ENCODE measurements around the gene UBN1. TPM values are rescaled to one million over a fixed set of nuclear protein-coding genes. Genes with fewer than 3 reads are reported as not detected.
A peak's percentile ranks its signal among the peaks of the same experiment; 100 is the strongest.

Gene UBN1
- total RNA-seq, 1 experiment from 2014 or later, result 21.4 TPM

- no peak for DNase-seq
- peak overlapping the region; percentile 60 for H3K9ac ChIP-seq (ENCODE audit: low read length)
- ChIA-PET CTCF (interaction anchor here (0.6 to 0.7 kb wide), 2 partner anchors 33 to 157 kb away, joined by 3 read pairs; partner anchors contain the start of gene SEC14L5), POLR2A (ENCODE audit: unreplicated experiment) (no interaction called here)
- peaks cover 14% of the 10 kb centered on the region for H3K4me1 ChIP-seq (ENCODE audit: insufficient read depth, low read length)
- H3K27me3 ChIP-seq (ENCODE audit: low read length), result no peaks in the 10 kb centered on the region
- H3K79me2 ChIP-seq (ENCODE audit: low read length), result no peaks in the 10 kb centered on the region
- H3K36me3 ChIP-seq (ENCODE audit: low read depth, low read length), result no peaks in the 10 kb centered on the region
- H3K4me3 ChIP-seq (ENCODE audit: low read length), result peak overlapping the region; percentile 84
- no peak overlapping the region for H3K27ac ChIP-seq (ENCODE audit: low read length)
- peak overlapping the region; percentile 97 for H3K4me2 ChIP-seq (ENCODE audit: low read length)
- no peaks in the 10 kb centered on the region for H3K9me2 ChIP-seq (replicated peaks; ENCODE audit: low read length)
- H4K20me1 ChIP-seq (ENCODE audit: low read length), result no peaks in the 10 kb centered on the region
- H2AFZ ChIP-seq (ENCODE audit: low read length), result peak overlapping the region; percentile 94
- ATAC-seq, result no peak
- intact Hi-C loops (cut with micrococcal nuclease), result loop anchor here (5.0 to 10.0 kb wide), 2 partner anchors 69 to 153 kb away; partner anchors contain the start of genes ANKS3, DNAAF8 and SEC14L5
- H3K9me3 ChIP-seq (ENCODE audit: low read length), result no peaks in the 10 kb centered on the region
- TF ChIP-seq CTCF (conservative IDR thresholded peaks at IDR 0.05; ENCODE audit: low read depth, low read length) (no peak), EZH2phosphoT487 (IDR thresholded peaks at IDR 0.05; ENCODE audit: borderline replicate concordance, low read length) (no peak), EZH2 (IDR thresholded peaks at IDR 0.05; ENCODE audit: low read length, unreplicated experiment) (no peak)
- no TSS peak for BruUV-seq (replicated peaks)
- H3F3A ChIP-seq (ENCODE audit: low read length, unreplicated experiment), result no peaks in the 10 kb centered on the region
These were observed 46.0 kb upstream of the UBN1 start for GRCh38 chr16:4801051-4801961.

GRCh38 chr16:4801962-4802658 lies 45.2 kb upstream of the UBN1 start, which contains the start of gene ROGDI:
Gene ROGDI, minus strand, starts transcription at chr16:4802633. Its CDS starts 62 bp downstream, at chr16:4802571.
- Histone ChIP-seq H3K9me3 (ENCODE audit: low read length) (no peaks in the 10 kb centered on the region), H3K4me2 (ENCODE audit: low read length) (peak within 1 kb of the TSS; percentile 97), H3K4me1 (ENCODE audit: insufficient read depth, low read length) (peaks cover 14% of the 10 kb centered on the region), H3K9me2 (replicated peaks; ENCODE audit: low read length) (no peaks in the 10 kb centered on the region), H2AFZ (ENCODE audit: low read length) (peak within 1 kb of the TSS; percentile 94), H3K4me3 (ENCODE audit: low read length) (peak within 1 kb of the TSS; percentile 84), H3K9ac (ENCODE audit: low read length) (peak within 1 kb of the TSS; percentile 60), H3K27ac (ENCODE audit: low read length) (no peak within 1 kb of the TSS; the same call in 1 of the 2 replicates), H3K79me2 (ENCODE audit: low read length) (no peaks in the 10 kb centered on the region), H3F3A (ENCODE audit: low read length, unreplicated experiment) (no peaks in the 10 kb centered on the region), H3K27me3 (ENCODE audit: low read length) (no peaks in the 10 kb centered on the region), H3K36me3 (ENCODE audit: low read depth, low read length) (peaks cover under 1% of the 10 kb centered on the region; the same call in 1 of the 2 replicates), H4K20me1 (ENCODE audit: low read length) (no peaks in the 10 kb centered on the region)
- TF ChIP-seq EZH2phosphoT487 (IDR thresholded peaks at IDR 0.05; ENCODE audit: borderline replicate concordance, low read length) (no peak), EZH2 (IDR thresholded peaks at IDR 0.05; ENCODE audit: low read length, unreplicated experiment) (no peak), CTCF (conservative IDR thresholded peaks at IDR 0.05; ENCODE audit: low read depth, low read length) (no peak)
- no TSS peak for BruUV-seq (replicated peaks)
- peak; percentile 72 for ATAC-seq
- DNase-seq, result peak; percentile 80
- CTCF ChIA-PET, result interaction anchor here (0.7 kb wide), 1 partner anchor 156 kb away, joined by 3 read pairs; the partner anchor contains the start of gene SEC14L5
- intact Hi-C loops (cut with micrococcal nuclease), result loop anchor here (5.0 to 10.0 kb wide), 2 partner anchors 70 to 153 kb away; partner anchors contain the start of genes ANKS3, DNAAF8 and SEC14L5
- POLR2A ChIA-PET (ENCODE audit: unreplicated experiment), result no interaction called here

All from PC-3 (cell line).